ENCODE data around the gene KANK4.

GRCh38 chr1:62227496-62227895, 91.7 kb downstream of the KANK4 start:
- TF ChIP-seq, protein P1, sequence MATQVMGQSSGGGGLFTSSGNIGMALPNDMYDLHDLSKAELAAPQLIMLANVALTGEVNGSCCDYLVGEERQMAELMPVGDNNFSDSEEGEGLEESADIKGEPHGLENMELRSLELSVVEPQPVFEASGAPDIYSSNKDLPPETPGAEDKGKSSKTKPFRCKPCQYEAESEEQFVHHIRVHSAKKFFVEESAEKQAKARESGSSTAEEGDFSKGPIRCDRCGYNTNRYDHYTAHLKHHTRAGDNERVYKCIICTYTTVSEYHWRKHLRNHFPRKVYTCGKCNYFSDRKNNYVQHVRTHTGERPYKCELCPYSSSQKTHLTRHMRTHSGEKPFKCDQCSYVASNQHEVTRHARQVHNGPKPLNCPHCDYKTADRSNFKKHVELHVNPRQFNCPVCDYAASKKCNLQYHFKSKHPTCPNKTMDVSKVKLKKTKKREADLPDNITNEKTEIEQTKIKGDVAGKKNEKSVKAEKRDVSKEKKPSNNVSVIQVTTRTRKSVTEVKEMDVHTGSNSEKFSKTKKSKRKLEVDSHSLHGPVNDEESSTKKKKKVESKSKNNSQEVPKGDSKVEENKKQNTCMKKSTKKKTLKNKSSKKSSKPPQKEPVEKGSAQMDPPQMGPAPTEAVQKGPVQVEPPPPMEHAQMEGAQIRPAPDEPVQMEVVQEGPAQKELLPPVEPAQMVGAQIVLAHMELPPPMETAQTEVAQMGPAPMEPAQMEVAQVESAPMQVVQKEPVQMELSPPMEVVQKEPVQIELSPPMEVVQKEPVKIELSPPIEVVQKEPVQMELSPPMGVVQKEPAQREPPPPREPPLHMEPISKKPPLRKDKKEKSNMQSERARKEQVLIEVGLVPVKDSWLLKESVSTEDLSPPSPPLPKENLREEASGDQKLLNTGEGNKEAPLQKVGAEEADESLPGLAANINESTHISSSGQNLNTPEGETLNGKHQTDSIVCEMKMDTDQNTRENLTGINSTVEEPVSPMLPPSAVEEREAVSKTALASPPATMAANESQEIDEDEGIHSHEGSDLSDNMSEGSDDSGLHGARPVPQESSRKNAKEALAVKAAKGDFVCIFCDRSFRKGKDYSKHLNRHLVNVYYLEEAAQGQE (IDR thresholded peaks at IDR 0.05) = no peak
- no peak for TF ChIP-seq POLR2A (IDR thresholded peaks at IDR 0.05; ENCODE audit: low read length)
- TF ChIP-seq CTCF (IDR thresholded peaks at IDR 0.05) = no peak
- no peak for TF ChIP-seq MAFK (IDR thresholded peaks at IDR 0.05; ENCODE audit: partially characterized antibody)
- TF ChIP-seq MAZ (IDR thresholded peaks at IDR 0.05; ENCODE audit: borderline replicate concordance, low read depth, low read length) = no peak
- TF ChIP-seq RNF2 (IDR thresholded peaks at IDR 0.05; ENCODE audit: borderline replicate concordance, low read depth) = no peak
- TF ChIP-seq RFX5 (IDR thresholded peaks at IDR 0.05) = no peak
- TF ChIP-seq CHD4 (IDR thresholded peaks at IDR 0.05; ENCODE audit: borderline replicate concordance) = no peak
- TF ChIP-seq RCOR1 (IDR thresholded peaks at IDR 0.05; ENCODE audit: low read depth, low read length) = no peak
- TF ChIP-seq, protein P2, sequence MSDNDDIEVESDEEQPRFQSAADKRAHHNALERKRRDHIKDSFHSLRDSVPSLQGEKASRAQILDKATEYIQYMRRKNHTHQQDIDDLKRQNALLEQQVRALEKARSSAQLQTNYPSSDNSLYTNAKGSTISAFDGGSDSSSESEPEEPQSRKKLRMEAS (IDR thresholded peaks at IDR 0.05) = no peak
- no peak for TF ChIP-seq EP300 (IDR thresholded peaks at IDR 0.05)
- TF ChIP-seq SREBF2 (IDR thresholded peaks at IDR 0.05) = no peak
- TF ChIP-seq FOXS1 (CRISPR knock-in tag; IDR thresholded peaks at IDR 0.05) = no peak
- no peak for TF ChIP-seq ZSCAN20 (CRISPR knock-in tag; IDR thresholded peaks at IDR 0.05)

Data from A549 (cell line).